Esophagus muscularis mucosa (tissue), 4 donors: ENCODE data around the gene PPP4R4. TPM values are rescaled to one million over a fixed set of nuclear protein-coding genes. Genes with fewer than 3 reads are reported as not detected.
"Not testable (repeated sequence)": the region's sequence is repeated elsewhere in the genome, so short reads cannot be mapped to it uniquely, and the experiment has no call there.

Source experiments
- DNase-seq: peaks from one replicate; pipeline ENCODE4 v3.0.0-alpha.2; 2017; ENCODE audit errors: extremely low spot score
- H3K27ac ChIP-seq, 4 donors: fragments of 200-600 bp; sonication (generic); replicated peaks in 1 of 4; 1 replicate in 3 of 4; 2 replicates in 1 of 4; pipeline ENCODE4 v1.5.1; 2016 to 2019; ENCODE audit warnings: mild to moderate bottlenecking in 1 of 4
- H3K27me3 ChIP-seq, 4 donors: fragments of 200-600 bp; sonication (generic); one replicate each; pipeline versions ENCODE4 v1.5.1 to v1.6.0; 2016 to 2019
- H3K36me3 ChIP-seq, 4 donors: fragments of 200-600 bp; sonication (generic); one replicate each; pipeline ENCODE4 v1.5.1; 2016 to 2019
- H3K4me1 ChIP-seq, 4 donors: fragments of 200-600 bp; sonication (generic); one replicate each; pipeline ENCODE4 v1.5.1; 2016 to 2019
- H3K4me3 ChIP-seq, 4 donors: fragments of 200-600 bp; sonication (generic); 1 replicate in 2 of 4; 2 replicates in 2 of 4; pipeline ENCODE4 v1.5.1; 2016 to 2019; ENCODE audit warnings: mild to moderate bottlenecking in 4 of 4, moderate library complexity in 1 of 4
- H3K9me3 ChIP-seq, 4 donors: fragments of 200-600 bp; sonication (generic); 1 replicate in 3 of 4; 2 replicates in 1 of 4; pipeline ENCODE4 v1.5.1; 2016 to 2019
- EP300 ChIP-seq: sonication (generic); formaldehyde crosslinking; IDR thresholded peaks from one replicate; pipeline ENCODE4 v1.6.1; 2017; ENCODE audit warnings: antibody characterized with exemption
- POLR2A ChIP-seq: fragments of 450-650 bp; IDR thresholded peaks from one replicate; pipeline ENCODE4 v1.6.1; 2017; ENCODE audit warnings: antibody characterized with exemption, moderate library complexity, mild to moderate bottlenecking, low read depth
- POLR2AphosphoS5 ChIP-seq, 2 donors: sonication (generic); formaldehyde crosslinking; IDR thresholded peaks; one replicate each; pipeline ENCODE4 v1.6.1; 2017; ENCODE audit warnings: antibody characterized with exemption in 2 of 2
- WGBS: methylation state at CpG from one replicate; pipeline ENCODE4 v1.1.5; 2018; 5-methylcytosine and 5-hydroxymethylcytosine counted together
- intact Hi-C: fragments of 100-400 bp; cut with DNase I; formaldehyde crosslinking; loops from one replicate; pipeline ENCODE4 v1.15.1; 2023
- total RNA-seq, 4 donors: library from RNA; depleted of rRNA; stranded (reverse); fragments of >200 nt; gene quantifications; one replicate each; pipeline versions ENCODE4 v1.1.0 to v1.2.1, GENCODE V29; 2016
- TF ChIP-seq, protein P1 (sequence below), 3 experiments: fragments of 200-600 bp in 2 of 3; fragments of 450-650 bp in 1 of 3; sonication (generic) in 2 of 3; IDR thresholded peaks; one replicate each; pipeline ENCODE4 v1.5.1; 2017 to 2019; ENCODE audit warnings: antibody characterized with exemption in 3 of 3, mild to moderate bottlenecking in 2 of 3, moderate library complexity in 1 of 3

Gene PPP4R4
- total RNA-seq, 4 donors from 2014 or later, result 0.19 to 0.83 (median 0.34) TPM; not detected in 1

DNA sequence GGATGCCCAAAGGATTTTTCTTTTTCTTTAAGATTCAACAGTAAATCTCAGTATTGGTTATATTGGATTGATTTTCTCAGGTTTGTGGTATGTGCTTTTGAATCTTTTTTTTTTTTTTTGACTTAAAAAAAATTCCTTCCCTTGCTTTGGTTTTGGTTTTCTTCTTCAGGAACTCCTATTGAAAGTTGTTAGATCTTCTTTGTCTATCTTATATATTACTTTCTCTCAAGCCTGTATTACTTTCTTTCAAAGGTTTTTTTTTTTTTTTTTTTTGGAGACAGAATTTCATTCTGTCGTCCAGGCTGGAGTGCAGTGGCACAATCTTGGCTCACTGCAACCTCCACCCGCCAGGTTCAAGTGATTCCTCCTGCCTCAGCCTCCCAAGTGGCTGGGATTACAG, 21.9 kb downstream of the PPP4R4 start:
- 94% methylated on average over 2 of the region's 2 CpGs for WGBS
- no peak for DNase-seq
- Histone ChIP-seq H3K27me3 (peaks cover 0 to 10% (median 0%) of the 10 kb centered on the region in 4 donors), H3K36me3 (no peaks in the 10 kb centered on the region), H3K9me3 (peaks cover 0 to 22% (median 12%) of the 10 kb centered on the region in 4 donors), H3K4me3 (no peak overlapping the region), H3K27ac (no peak overlapping the region), H3K4me1 (no peaks in the 10 kb centered on the region)
- intact Hi-C loops, result no loop called here
- TF ChIP-seq POLR2A (no peak), EP300 (no peak), POLR2AphosphoS5 (IDR thresholded peaks at IDR 0.05) (no peak)
- TF ChIP-seq, protein P1, sequence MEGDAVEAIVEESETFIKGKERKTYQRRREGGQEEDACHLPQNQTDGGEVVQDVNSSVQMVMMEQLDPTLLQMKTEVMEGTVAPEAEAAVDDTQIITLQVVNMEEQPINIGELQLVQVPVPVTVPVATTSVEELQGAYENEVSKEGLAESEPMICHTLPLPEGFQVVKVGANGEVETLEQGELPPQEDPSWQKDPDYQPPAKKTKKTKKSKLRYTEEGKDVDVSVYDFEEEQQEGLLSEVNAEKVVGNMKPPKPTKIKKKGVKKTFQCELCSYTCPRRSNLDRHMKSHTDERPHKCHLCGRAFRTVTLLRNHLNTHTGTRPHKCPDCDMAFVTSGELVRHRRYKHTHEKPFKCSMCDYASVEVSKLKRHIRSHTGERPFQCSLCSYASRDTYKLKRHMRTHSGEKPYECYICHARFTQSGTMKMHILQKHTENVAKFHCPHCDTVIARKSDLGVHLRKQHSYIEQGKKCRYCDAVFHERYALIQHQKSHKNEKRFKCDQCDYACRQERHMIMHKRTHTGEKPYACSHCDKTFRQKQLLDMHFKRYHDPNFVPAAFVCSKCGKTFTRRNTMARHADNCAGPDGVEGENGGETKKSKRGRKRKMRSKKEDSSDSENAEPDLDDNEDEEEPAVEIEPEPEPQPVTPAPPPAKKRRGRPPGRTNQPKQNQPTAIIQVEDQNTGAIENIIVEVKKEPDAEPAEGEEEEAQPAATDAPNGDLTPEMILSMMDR (IDR thresholded peaks at IDR 0.05), result no peak

DNA sequence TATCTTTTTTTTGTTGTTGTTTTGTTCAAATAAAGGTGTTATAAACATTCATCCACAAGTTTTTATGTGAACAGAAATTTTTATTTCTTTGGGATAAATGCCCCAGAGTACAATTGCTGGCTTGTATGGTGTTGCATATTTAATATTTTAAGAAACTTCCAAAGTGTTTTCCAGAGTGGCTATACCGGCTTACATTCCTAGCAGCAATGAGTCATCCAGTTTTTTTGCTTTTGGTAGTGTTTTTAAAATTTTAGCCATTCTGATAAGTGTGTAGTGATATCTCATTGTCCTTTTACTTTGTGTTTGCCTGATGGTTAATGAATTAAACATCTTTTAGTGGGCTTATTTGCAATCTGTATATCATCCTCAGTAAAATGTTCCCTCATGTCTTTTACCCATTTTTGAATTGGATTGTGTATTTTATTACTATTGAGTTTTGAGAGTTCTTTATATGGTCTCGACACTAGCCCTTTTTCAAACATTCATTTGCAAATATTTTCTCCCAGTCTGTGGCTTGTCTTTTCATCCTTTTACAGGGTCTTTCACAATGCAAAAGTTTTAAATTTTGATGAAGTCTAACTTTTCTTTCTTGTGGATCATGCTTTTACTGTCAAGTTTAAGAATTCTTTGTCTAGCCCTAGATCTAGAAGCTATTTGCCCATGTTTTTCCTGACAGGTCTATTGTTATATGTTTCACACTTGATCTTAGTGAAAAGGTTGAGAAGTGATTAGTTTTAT, 29.5 kb downstream of the PPP4R4 start:
- H3K4me1 ChIP-seq, result no peaks in the 10 kb centered on the region
- peaks cover 0 to 5% (median 5%) of the 10 kb centered on the region in 4 donors for H3K9me3 ChIP-seq
- no peaks in the 10 kb centered on the region for H3K36me3 ChIP-seq
- H3K27ac ChIP-seq, result no peak overlapping the region
- intact Hi-C loops, result no loop called here
- no peak overlapping the region for H3K4me3 ChIP-seq
- TF ChIP-seq, protein P1 (IDR thresholded peaks at IDR 0.05), result no peak
- TF ChIP-seq POLR2A (no peak), POLR2AphosphoS5 (IDR thresholded peaks at IDR 0.05) (no peak), EP300 (no peak)
- DNase-seq, result no peak
- 60% methylated on average over 2 of the region's 2 CpGs for WGBS
- peaks cover 0 to 5% (median 0%) of the 10 kb centered on the region in 4 donors for H3K27me3 ChIP-seq

DNA sequence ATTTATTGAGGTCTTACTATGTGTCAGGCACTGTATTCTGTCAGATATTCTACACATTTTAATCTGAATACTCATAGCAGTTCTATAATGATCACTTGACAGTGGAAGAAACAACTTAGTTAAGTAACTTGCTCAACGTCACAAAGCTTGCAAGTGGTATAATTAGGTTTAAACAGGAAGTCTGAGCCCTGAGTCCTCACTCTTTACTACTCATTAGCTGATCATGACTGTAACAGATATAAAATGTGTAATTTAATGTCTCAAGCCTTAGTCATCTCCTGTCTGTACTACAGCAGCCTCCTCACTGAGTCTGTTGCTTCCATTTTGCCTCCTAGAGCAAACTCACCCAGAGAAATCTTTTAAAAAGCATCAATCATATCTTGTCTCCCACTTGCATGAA, 38.9 kb downstream of the PPP4R4 start:
- no peaks in the 10 kb centered on the region for H3K36me3 ChIP-seq
- 68% methylated on average over 1 of the region's 1 CpG for WGBS
- peaks cover 0 to 9% (median 0%) of the 10 kb centered on the region in 4 donors for H3K27me3 ChIP-seq
- no peak overlapping the region for H3K27ac ChIP-seq
- H3K9me3 ChIP-seq, result peaks cover 0 to 9% (median 3%) of the 10 kb centered on the region in 4 donors
- no peak for DNase-seq
- TF ChIP-seq POLR2AphosphoS5 (IDR thresholded peaks at IDR 0.05), result no peak
- TF ChIP-seq POLR2A, result no peak
- TF ChIP-seq EP300, result no peak
- TF ChIP-seq, protein P1 (IDR thresholded peaks at IDR 0.05), result no peak
- no peak overlapping the region for H3K4me3 ChIP-seq
- intact Hi-C loops, result no loop called here
- H3K4me1 ChIP-seq, result no peaks in the 10 kb centered on the region

DNA sequence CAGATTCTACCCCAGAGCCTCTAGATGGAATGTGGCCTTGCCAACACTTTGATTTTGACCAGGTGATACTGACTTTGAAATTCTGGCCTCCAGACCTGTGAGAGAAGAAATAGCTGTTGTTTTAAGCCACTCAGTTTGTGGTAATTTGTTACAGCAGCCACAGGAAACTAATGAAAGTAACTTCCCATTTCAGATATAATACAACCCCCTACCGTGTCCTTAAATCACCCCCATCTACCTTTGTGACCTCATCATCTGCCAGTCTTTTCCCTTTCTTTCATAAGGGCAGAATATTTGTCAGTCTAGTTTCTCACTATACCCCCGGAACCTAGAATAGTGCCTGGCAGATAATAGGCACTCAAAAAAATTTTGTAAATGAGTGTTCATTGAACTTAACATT, 39.6 kb downstream of the PPP4R4 start:
- intact Hi-C loops, result no loop called here
- H3K27me3 ChIP-seq, result peaks cover 0 to 9% (median 0%) of the 10 kb centered on the region in 4 donors
- 48% methylated on average over 2 of the region's 2 CpGs for WGBS
- no peak overlapping the region for H3K4me3 ChIP-seq
- DNase-seq, result no peak
- no peaks in the 10 kb centered on the region for H3K4me1 ChIP-seq
- TF ChIP-seq POLR2A, result no peak
- TF ChIP-seq EP300, result no peak
- TF ChIP-seq, protein P1 (IDR thresholded peaks at IDR 0.05), result no peak
- no peak for TF ChIP-seq POLR2AphosphoS5 (IDR thresholded peaks at IDR 0.05)
- no peak overlapping the region for H3K27ac ChIP-seq
- H3K9me3 ChIP-seq, result peaks cover 0 to 9% (median 3%) of the 10 kb centered on the region in 4 donors
- no peaks in the 10 kb centered on the region for H3K36me3 ChIP-seq

DNA sequence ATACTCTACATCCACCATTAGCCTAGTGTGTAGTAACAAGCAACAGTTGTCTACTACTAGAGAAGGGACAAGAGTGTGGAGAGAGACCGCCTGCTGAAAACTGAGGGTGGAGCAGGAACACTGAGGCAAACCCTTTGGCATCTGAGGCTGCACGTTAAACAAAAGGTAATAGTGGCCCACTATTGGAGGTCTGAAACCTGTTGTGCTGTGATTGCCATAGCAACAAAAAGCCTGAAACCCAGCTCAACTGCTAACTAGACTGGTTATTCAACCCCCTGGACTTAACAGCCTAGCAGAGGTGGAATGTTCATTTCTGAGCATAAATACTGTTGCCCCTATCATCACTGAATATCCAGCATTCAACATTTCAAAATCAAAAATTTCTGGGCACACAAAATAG, 43.0 kb downstream of the PPP4R4 start:
- Histone ChIP-seq H3K4me3 (no peak overlapping the region), H3K4me1 (no peaks in the 10 kb centered on the region), H3K36me3 (no peaks in the 10 kb centered on the region), H3K27me3 (peaks cover 0 to 9% (median 0%) of the 10 kb centered on the region in 4 donors), H3K27ac (no peak overlapping the region), H3K9me3 (peaks cover 0 to 9% (median 4%) of the 10 kb centered on the region in 4 donors)
- intact Hi-C loops, result no loop called here
- WGBS, result 84% methylated on average over 2 of the region's 2 CpGs
- TF ChIP-seq POLR2AphosphoS5 (IDR thresholded peaks at IDR 0.05) (no peak), POLR2A (no peak), EP300 (no peak)
- TF ChIP-seq, protein P1 (IDR thresholded peaks at IDR 0.05), result no peak
- DNase-seq, result no peak

DNA sequence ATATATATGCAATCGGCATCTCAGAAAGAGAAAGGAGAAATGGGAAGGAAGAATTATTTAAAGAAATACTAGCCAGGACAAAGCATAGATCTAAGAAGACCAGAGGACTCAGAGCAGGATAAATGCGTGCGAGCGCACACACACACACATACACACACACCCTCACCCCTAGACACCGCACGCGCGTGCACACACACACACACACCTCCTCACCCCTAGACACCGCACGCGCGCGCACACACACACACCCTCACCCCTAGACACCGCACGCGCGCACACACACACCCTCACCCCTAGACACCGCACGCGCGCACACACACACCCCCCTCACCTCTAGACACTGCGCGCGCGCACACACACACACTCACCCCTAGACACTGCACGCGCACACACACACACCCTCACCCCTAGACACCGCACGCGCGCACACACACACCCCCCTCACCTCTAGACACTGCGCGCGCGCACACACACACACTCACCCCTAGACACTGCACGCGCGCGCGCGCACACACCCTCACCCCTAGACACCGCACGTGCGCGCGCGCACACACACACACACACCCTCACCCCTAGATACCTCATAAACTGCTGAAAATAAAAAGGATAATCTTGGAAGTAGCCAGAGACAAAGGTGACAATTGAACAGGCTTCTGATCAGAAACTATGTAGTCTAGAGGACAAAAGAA, 44.2 kb downstream of the PPP4R4 start:
- H3K36me3 ChIP-seq, H3K27me3 ChIP-seq, H3K4me1 ChIP-seq, DNase-seq, intact Hi-C loops, H3K4me3 ChIP-seq, H3K27ac ChIP-seq: not testable (repeated sequence)
- 82% methylated on average over 47 of the region's 47 CpGs for WGBS
- peaks cover 0 to 16% (median 6%) of the 10 kb centered on the region in 4 donors for H3K9me3 ChIP-seq
